GM12892 (cell line): ENCODE data around the gene AP1B1.

Experiments used
- POLR2A ChIP-seq: IDR thresholded peaks from 2 replicates; pipeline ENCODE4 v1.6.1; 2011; ENCODE audit warnings: low read depth, low read length, control low read depth
- TAF1 ChIP-seq: IDR thresholded peaks from 2 replicates; pipeline ENCODE4 v1.6.1; 2011; ENCODE audit warnings: low read depth, mild to moderate bottlenecking, control low read depth, low read length, borderline replicate concordance

DNA sequence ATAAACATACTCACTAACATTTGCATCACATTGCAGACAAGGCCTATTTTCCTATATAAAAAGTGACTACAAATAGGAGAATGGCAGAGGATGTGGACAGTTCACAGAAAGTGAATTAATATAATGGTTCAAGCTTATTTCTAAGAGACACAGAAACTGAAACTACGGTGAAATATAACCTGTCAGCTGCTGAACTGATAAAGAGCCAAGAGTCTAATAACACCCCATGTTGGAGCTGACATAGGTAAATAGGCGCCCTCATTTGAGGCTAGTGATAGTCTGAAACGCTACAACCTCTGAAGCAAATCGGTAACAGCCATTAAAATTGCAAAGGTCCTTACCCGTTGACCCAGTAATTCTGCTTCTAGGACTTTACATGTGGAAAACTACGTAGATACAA, 14.0 kb downstream of the AP1B1 start:
- TF ChIP-seq POLR2A (no peak), TAF1 (no peak)
